ENCODE results near the gene IFNLR1. TPM values are rescaled to one million over a fixed set of nuclear protein-coding genes. Genes with fewer than 3 reads are reported as not detected.

IFNLR1 gene
- total and polyA plus RNA-seq, 2 donors (not counting 1 experiment from before 2014, with no cell fraction given), result under 0.01 to 0.02 TPM

GRCh38 chr1:24108334-24109165, 78.5 kb downstream of the IFNLR1 start:
- no peaks in the 10 kb centered on the region for H3K4me1 ChIP-seq (ENCODE audit: control insufficient read depth, extremely low read depth, insufficient read depth, low read length)
- H3K9ac ChIP-seq (ENCODE audit: insufficient read depth, low read length), result no peak overlapping the region
- H3K4me2 ChIP-seq (ENCODE audit: extremely low read depth, insufficient read depth, low read length), result no peak overlapping the region
- no peak overlapping the region for H3K27ac ChIP-seq (ENCODE audit: insufficient read depth, low read length)
- no peaks in the 10 kb centered on the region for H3K79me2 ChIP-seq (ENCODE audit: control insufficient read depth, insufficient read depth, low read length)
- no peak overlapping the region for H3K4me3 ChIP-seq (replicated peaks in 1 of 4; ENCODE audit: control extremely low read depth in 1 of 4, insufficient read depth in 1 of 4, low read depth in 3 of 4, low read length in 4 of 4)
- H3K36me3 ChIP-seq (ENCODE audit: control insufficient read depth, insufficient read depth, low read length), result no peaks in the 10 kb centered on the region
- no peaks in the 10 kb centered on the region for H4K20me1 ChIP-seq (ENCODE audit: control insufficient read depth, extremely low read depth, insufficient read depth, low read length)
- DNase-seq (ENCODE audit: low read depth in 2 of 2), result peak; percentile 43 to 93
- H3K9me3 ChIP-seq (ENCODE audit: control insufficient read depth, insufficient read depth, low read depth, low read length), result no peaks in the 10 kb centered on the region
- no peak for TF ChIP-seq CTCF (conservative IDR thresholded peaks at IDR 0.05 in 1 of 2, IDR thresholded peaks at IDR 0.05 in 1 of 2; ENCODE audit: low read depth in 1 of 2, low read length in 2 of 2)
- TF ChIP-seq EZH2 (IDR thresholded peaks at IDR 0.05; ENCODE audit: low read length, missing control alignments), result no peak
- peaks cover 6% of the 10 kb centered on the region for H3K27me3 ChIP-seq (ENCODE audit: control insufficient read depth, insufficient read depth, low read length)
- H2AFZ ChIP-seq (ENCODE audit: low read length), result no peak overlapping the region

- Histone ChIP-seq H3K4me3 (replicated peaks in 1 of 4; ENCODE audit: control extremely low read depth in 1 of 4, insufficient read depth in 1 of 4, low read depth in 3 of 4, low read length in 4 of 4) (no peak overlapping the region), H3K79me2 (ENCODE audit: control insufficient read depth, insufficient read depth, low read length) (no peaks in the 10 kb centered on the region), H3K9ac (ENCODE audit: insufficient read depth, low read length) (no peak overlapping the region), H3K9me3 (ENCODE audit: control insufficient read depth, insufficient read depth, low read depth, low read length) (no peaks in the 10 kb centered on the region), H3K4me1 (ENCODE audit: control insufficient read depth, extremely low read depth, insufficient read depth, low read length) (no peaks in the 10 kb centered on the region), H2AFZ (ENCODE audit: low read length) (no peak overlapping the region), H4K20me1 (ENCODE audit: control insufficient read depth, extremely low read depth, insufficient read depth, low read length) (no peaks in the 10 kb centered on the region), H3K27me3 (ENCODE audit: control insufficient read depth, insufficient read depth, low read length) (peaks cover 6% of the 10 kb centered on the region), H3K36me3 (ENCODE audit: control insufficient read depth, insufficient read depth, low read length) (no peaks in the 10 kb centered on the region), H3K27ac (ENCODE audit: insufficient read depth, low read length) (no peak overlapping the region), H3K4me2 (ENCODE audit: extremely low read depth, insufficient read depth, low read length) (no peak overlapping the region)
- TF ChIP-seq EZH2 (IDR thresholded peaks at IDR 0.05; ENCODE audit: low read length, missing control alignments), result no peak
- no peak for TF ChIP-seq CTCF (conservative IDR thresholded peaks at IDR 0.05 in 1 of 2, IDR thresholded peaks at IDR 0.05 in 1 of 2; ENCODE audit: low read depth in 1 of 2, low read length in 2 of 2)
- peak; percentile 56 to 82 for DNase-seq (ENCODE audit: low read depth in 2 of 2)
These were observed 79.5 kb downstream of the IFNLR1 start for GRCh38 chr1:24107462-24108138.

- no peaks in the 10 kb centered on the region for H4K20me1 ChIP-seq (ENCODE audit: control insufficient read depth, extremely low read depth, insufficient read depth, low read length)
- no peaks in the 10 kb centered on the region for H3K79me2 ChIP-seq (ENCODE audit: control insufficient read depth, insufficient read depth, low read length)
- H3K4me2 ChIP-seq (ENCODE audit: extremely low read depth, insufficient read depth, low read length), result no peak overlapping the region
- no peaks in the 10 kb centered on the region for H3K9me3 ChIP-seq (ENCODE audit: control insufficient read depth, insufficient read depth, low read depth, low read length)
- H3K27me3 ChIP-seq (ENCODE audit: control insufficient read depth, insufficient read depth, low read length), result no peaks in the 10 kb centered on the region
- TF ChIP-seq EZH2 (IDR thresholded peaks at IDR 0.05; ENCODE audit: low read length, missing control alignments), result no peak
- TF ChIP-seq CTCF (conservative IDR thresholded peaks at IDR 0.05 in 1 of 2, IDR thresholded peaks at IDR 0.05 in 1 of 2; ENCODE audit: low read depth in 1 of 2, low read length in 2 of 2), result no peak
- H3K4me1 ChIP-seq (ENCODE audit: control insufficient read depth, extremely low read depth, insufficient read depth, low read length), result no peaks in the 10 kb centered on the region
- H3K27ac ChIP-seq (ENCODE audit: insufficient read depth, low read length), result no peak overlapping the region
- no peak overlapping the region for H2AFZ ChIP-seq (ENCODE audit: low read length)
- no peaks in the 10 kb centered on the region for H3K36me3 ChIP-seq (ENCODE audit: control insufficient read depth, insufficient read depth, low read length)
- H3K9ac ChIP-seq (ENCODE audit: insufficient read depth, low read length), result no peak overlapping the region
- no peak for DNase-seq (ENCODE audit: low read depth in 2 of 2)
- no peak overlapping the region for H3K4me3 ChIP-seq (replicated peaks in 1 of 4; ENCODE audit: control extremely low read depth in 1 of 4, insufficient read depth in 1 of 4, low read depth in 3 of 4, low read length in 4 of 4)
These were observed 81.5 kb downstream of the IFNLR1 start for GRCh38 chr1:24105368-24106160.

Data from fibroblast of lung (primary cell).